ENCODE data around the gene SBK3. TPM values are rescaled to one million over a fixed set of nuclear protein-coding genes. Genes with fewer than 3 reads are reported as not detected.

SBK3 gene
- total RNA-seq, 1 donor from 2014 or later, result 3.3 TPM

GRCh38 chr19:55529636-55530234 is 15.6 kb downstream of the SBK3 start:
- no peaks in the 10 kb centered on the region for H4K20me1 ChIP-seq (ENCODE audit: low read depth)
- no peak overlapping the region for H2AFZ ChIP-seq (replicated peaks)
- H3F3A ChIP-seq (ENCODE audit: low read depth), result peaks cover 29% of the 10 kb centered on the region
- no peaks in the 10 kb centered on the region for H3K9me3 ChIP-seq (ENCODE audit: low read depth)
- H3K36me3 ChIP-seq, result no peaks in the 10 kb centered on the region
- DNase-seq (ENCODE audit: low spot score), result no peak
- H3K79me2 ChIP-seq (ENCODE audit: low read depth), result no peaks in the 10 kb centered on the region
- H3K9ac ChIP-seq, result no peak overlapping the region
- H3K4me3 ChIP-seq, result no peak overlapping the region
- Mint-ChIP-seq H3K27me3 (ENCODE audit: insufficient read depth, low read depth) (peaks cover 7% of the 10 kb centered on the region), H3K27ac (no peak overlapping the region), H3K4me1 (peaks cover 9% of the 10 kb centered on the region), H3K9me3 (no peaks in the 10 kb centered on the region), H3K4me3 (no peak overlapping the region), H3K36me3 (no peaks in the 10 kb centered on the region)
- no peaks in the 10 kb centered on the region for H3K27me3 ChIP-seq
- no peak overlapping the region for H3K4me2 ChIP-seq
- TF ChIP-seq EZH2phosphoT487 (IDR thresholded peaks at IDR 0.05) (no peak), EZH2 (IDR thresholded peaks at IDR 0.05) (no peak)
- H3K4me1 ChIP-seq, result peaks cover 17% of the 10 kb centered on the region
- H3K27ac ChIP-seq, result no peak overlapping the region

- Mint-ChIP-seq H3K9me3 (no peaks in the 10 kb centered on the region), H3K27me3 (ENCODE audit: insufficient read depth, low read depth) (peaks cover 7% of the 10 kb centered on the region), H3K4me1 (peaks cover 9% of the 10 kb centered on the region), H3K4me3 (no peak overlapping the region), H3K27ac (no peak overlapping the region), H3K36me3 (no peaks in the 10 kb centered on the region)
- no peaks in the 10 kb centered on the region for H3K36me3 ChIP-seq
- H3K4me1 ChIP-seq, result peaks cover 17% of the 10 kb centered on the region
- H2AFZ ChIP-seq (replicated peaks), result no peak overlapping the region
- H3K27ac ChIP-seq, result no peak overlapping the region
- DNase-seq (ENCODE audit: low spot score), result no peak
- H3K79me2 ChIP-seq (ENCODE audit: low read depth), result no peaks in the 10 kb centered on the region
- no peak overlapping the region for H3K9ac ChIP-seq
- H4K20me1 ChIP-seq (ENCODE audit: low read depth), result no peaks in the 10 kb centered on the region
- H3K27me3 ChIP-seq, result no peaks in the 10 kb centered on the region
- H3K9me3 ChIP-seq (ENCODE audit: low read depth), result no peaks in the 10 kb centered on the region
- H3F3A ChIP-seq (ENCODE audit: low read depth), result peaks cover 29% of the 10 kb centered on the region
- H3K4me3 ChIP-seq, result no peak overlapping the region
- TF ChIP-seq CTCF (IDR thresholded peaks at IDR 0.05) (no peak), EZH2 (IDR thresholded peaks at IDR 0.05) (no peak), EZH2phosphoT487 (IDR thresholded peaks at IDR 0.05) (no peak)
- H3K4me2 ChIP-seq, result peak overlapping the region; percentile 24
Observed at GRCh38 chr19:55528030-55528803, 17.1 kb downstream of the SBK3 start.

- no peaks in the 10 kb centered on the region for H3K9me3 Mint-ChIP-seq
- H3K27ac Mint-ChIP-seq, result no peak overlapping the region
- H2AFZ ChIP-seq (replicated peaks), result no peak overlapping the region
- peaks cover 9% of the 10 kb centered on the region for H3K4me1 Mint-ChIP-seq
- peaks cover 29% of the 10 kb centered on the region for H3F3A ChIP-seq (ENCODE audit: low read depth)
- H3K4me1 ChIP-seq, result peaks cover 17% of the 10 kb centered on the region
- H3K4me3 ChIP-seq, result no peak overlapping the region
- H3K4me2 ChIP-seq, result no peak overlapping the region
- TF ChIP-seq CTCF (IDR thresholded peaks at IDR 0.05) (no peak), EZH2 (IDR thresholded peaks at IDR 0.05) (no peak), EZH2phosphoT487 (IDR thresholded peaks at IDR 0.05) (no peak)
- H3K27ac ChIP-seq, result no peak overlapping the region
- H3K36me3 Mint-ChIP-seq, result no peaks in the 10 kb centered on the region
- DNase-seq (ENCODE audit: low spot score), result no peak
- H4K20me1 ChIP-seq (ENCODE audit: low read depth), result no peaks in the 10 kb centered on the region
- no peaks in the 10 kb centered on the region for H3K79me2 ChIP-seq (ENCODE audit: low read depth)
- no peaks in the 10 kb centered on the region for H3K27me3 ChIP-seq
- H3K36me3 ChIP-seq, result no peaks in the 10 kb centered on the region
- H3K9ac ChIP-seq, result no peak overlapping the region
- H3K27me3 Mint-ChIP-seq (ENCODE audit: insufficient read depth, low read depth), result peaks cover 7% of the 10 kb centered on the region
- H3K4me3 Mint-ChIP-seq, result no peak overlapping the region
- no peaks in the 10 kb centered on the region for H3K9me3 ChIP-seq (ENCODE audit: low read depth)
Observed at GRCh38 chr19:55527197-55528029, 17.9 kb downstream of the SBK3 start.

Measured in neural progenitor cell (in vitro differentiated cells).